Measurements from ENCODE around the gene ZBTB48. TPM values are rescaled to one million over a fixed set of nuclear protein-coding genes. Genes with fewer than 3 reads are reported as not detected.

ZBTB48 gene
- polyA plus RNA-seq, 1 experiment: 7.5 TPM

DNA sequence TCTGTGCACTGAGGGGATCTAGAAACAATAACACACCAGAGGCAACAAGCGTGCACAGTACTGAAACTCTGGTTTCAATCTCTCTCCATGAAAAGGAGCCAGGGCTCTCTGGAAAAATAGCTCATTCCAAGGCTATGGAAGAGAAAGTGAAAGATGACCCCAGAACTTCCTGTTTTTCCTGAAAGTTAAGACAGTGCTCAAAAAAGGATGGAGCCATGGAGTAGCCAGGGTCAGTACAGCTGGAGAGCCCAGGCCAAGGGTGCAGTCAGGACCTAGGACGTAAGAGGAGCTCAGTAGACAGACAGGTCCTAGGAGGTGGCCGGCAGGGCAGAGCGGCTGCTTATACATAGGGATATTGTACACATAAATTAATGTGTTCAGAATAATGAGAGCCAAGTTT, 44.6 kb upstream of the ZBTB48 start:
- POLR2A ChIA-PET: no interaction called here
- CTCF ChIA-PET: interaction anchor here (0.7 to 5.3 kb wide), 4 partner anchors 11 to 49 kb away, joined by 3 to 29 read pairs (median 6); partner anchors contain the start of genes NOL9 and TAS1R1

DNA sequence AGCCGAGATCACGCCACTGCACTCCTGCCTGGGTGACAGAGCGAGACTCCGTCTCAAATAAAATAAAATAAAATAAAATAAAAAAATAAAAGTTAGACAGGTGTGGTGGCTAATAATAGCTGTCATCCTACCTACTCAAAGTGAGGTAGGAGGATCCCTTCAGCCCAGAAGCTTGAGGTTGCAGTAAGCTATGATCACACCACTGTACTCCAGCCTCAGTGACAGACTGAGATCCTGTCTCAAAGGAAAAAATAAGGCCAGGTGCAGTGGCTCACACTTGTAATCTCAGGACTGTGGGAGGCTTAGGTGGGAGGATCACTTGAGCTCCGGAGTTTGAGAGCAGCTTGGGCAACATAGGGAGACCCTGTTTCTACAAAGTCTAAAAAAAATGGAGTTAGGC, 43.5 kb upstream of the ZBTB48 start:
- DNase-seq (ENCODE audit: low read depth, low spot score): no peak
- CTCF ChIA-PET: interaction anchor here (0.8 to 5.3 kb wide), 2 partner anchors 13 to 18 kb away, joined by 4 to 29 read pairs; partner anchors contain the start of genes NOL9 and TAS1R1
- no peak overlapping the region for H3K27ac ChIP-seq (ENCODE audit: low read depth, low read length)
- POLR2A ChIA-PET: no interaction called here
- no peaks in the 10 kb centered on the region for H3K9me3 ChIP-seq (ENCODE audit: control insufficient read depth, insufficient read depth, low read length)
- no peak overlapping the region for H3K4me3 ChIP-seq (ENCODE audit: low read depth, low read length)
- TF ChIP-seq, protein P1, sequence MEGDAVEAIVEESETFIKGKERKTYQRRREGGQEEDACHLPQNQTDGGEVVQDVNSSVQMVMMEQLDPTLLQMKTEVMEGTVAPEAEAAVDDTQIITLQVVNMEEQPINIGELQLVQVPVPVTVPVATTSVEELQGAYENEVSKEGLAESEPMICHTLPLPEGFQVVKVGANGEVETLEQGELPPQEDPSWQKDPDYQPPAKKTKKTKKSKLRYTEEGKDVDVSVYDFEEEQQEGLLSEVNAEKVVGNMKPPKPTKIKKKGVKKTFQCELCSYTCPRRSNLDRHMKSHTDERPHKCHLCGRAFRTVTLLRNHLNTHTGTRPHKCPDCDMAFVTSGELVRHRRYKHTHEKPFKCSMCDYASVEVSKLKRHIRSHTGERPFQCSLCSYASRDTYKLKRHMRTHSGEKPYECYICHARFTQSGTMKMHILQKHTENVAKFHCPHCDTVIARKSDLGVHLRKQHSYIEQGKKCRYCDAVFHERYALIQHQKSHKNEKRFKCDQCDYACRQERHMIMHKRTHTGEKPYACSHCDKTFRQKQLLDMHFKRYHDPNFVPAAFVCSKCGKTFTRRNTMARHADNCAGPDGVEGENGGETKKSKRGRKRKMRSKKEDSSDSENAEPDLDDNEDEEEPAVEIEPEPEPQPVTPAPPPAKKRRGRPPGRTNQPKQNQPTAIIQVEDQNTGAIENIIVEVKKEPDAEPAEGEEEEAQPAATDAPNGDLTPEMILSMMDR (IDR thresholded peaks at IDR 0.05; ENCODE audit: low read depth, low read length): no peak
- H3K27me3 ChIP-seq (ENCODE audit: control insufficient read depth, insufficient read depth, low read length): no peaks in the 10 kb centered on the region

More for the DNA sequence above, 44.6 kb upstream of the ZBTB48 start:
- H3K27ac ChIP-seq (ENCODE audit: low read depth, low read length): no peak overlapping the region
- no peak for DNase-seq (ENCODE audit: low read depth, low spot score)
- no peaks in the 10 kb centered on the region for H3K27me3 ChIP-seq (ENCODE audit: control insufficient read depth, insufficient read depth, low read length)
- no peak overlapping the region for H3K4me3 ChIP-seq (ENCODE audit: low read depth, low read length)
- no peaks in the 10 kb centered on the region; the same call in 1 of the 2 replicates for H3K9me3 ChIP-seq (ENCODE audit: control insufficient read depth, insufficient read depth, low read length)
- TF ChIP-seq, protein P1 (IDR thresholded peaks at IDR 0.05; ENCODE audit: low read depth, low read length): no peak

DNA sequence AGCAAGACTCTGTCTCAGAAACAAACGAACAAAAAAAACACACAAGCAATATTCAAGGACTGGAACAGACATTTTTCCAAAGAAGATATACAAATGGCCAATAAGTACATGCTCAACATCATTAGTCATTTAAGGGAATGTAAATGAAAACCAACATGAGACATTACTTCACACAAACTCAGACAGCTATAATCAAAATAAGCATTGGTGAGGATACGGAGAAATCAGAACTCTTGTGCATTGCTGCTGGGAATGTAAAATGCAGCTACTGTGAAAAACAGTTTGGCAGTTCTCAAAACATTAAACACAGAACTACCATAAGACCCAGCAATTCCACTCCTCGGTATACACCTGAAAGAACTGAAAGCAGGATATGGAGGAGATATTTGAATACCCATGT, 40.8 kb upstream of the ZBTB48 start:
- H3K4me3 ChIP-seq (ENCODE audit: low read depth, low read length): no peak overlapping the region
- no peaks in the 10 kb centered on the region for H3K27me3 ChIP-seq (ENCODE audit: control insufficient read depth, insufficient read depth, low read length)
- no peak for DNase-seq (ENCODE audit: low read depth, low spot score)
- TF ChIP-seq, protein P1 (IDR thresholded peaks at IDR 0.05; ENCODE audit: low read depth, low read length): no peak
- no peak overlapping the region for H3K27ac ChIP-seq (ENCODE audit: low read depth, low read length)
- CTCF ChIA-PET: interaction anchor here (1.5 to 5.3 kb wide), 2 partner anchors 15 to 16 kb away, joined by 5 to 29 read pairs; partner anchors contain the start of genes NOL9 and TAS1R1
- POLR2A ChIA-PET: interaction anchor here (0.7 to 1.0 kb wide), 3 partner anchors 14 to 49 kb away, joined by 3 to 4 read pairs (median 3); partner anchors contain the start of gene NOL9
- no peaks in the 10 kb centered on the region for H3K9me3 ChIP-seq (ENCODE audit: control insufficient read depth, insufficient read depth, low read length)

DNA sequence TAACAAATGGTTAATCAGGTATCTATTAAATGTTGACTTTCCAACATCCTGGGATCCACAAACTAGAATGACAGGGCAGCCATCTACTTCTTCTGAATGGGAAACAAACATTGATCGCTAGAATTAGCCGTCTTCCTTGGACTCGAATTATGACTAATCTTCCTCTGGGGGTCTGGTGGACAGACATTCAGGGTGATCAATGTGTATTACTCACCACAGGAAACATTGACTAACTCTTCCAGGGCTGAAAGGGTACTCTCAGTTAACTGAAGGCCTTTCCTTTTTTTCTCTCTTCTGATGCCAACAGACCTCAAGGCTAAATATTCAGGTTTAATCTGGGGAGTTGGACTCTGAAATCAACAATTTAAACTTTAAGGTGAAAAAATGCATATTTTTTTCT, 35.0 kb upstream of the ZBTB48 start:
- CTCF ChIA-PET: interaction anchor here (0.6 to 1.5 kb wide), 2 partner anchors 10 to 22 kb away, joined by 4 read pairs; partner anchors contain the start of genes NOL9 and TAS1R1
- POLR2A ChIA-PET: no interaction called here
- TF ChIP-seq, protein P1 (IDR thresholded peaks at IDR 0.05; ENCODE audit: low read depth, low read length): no peak

DNA sequence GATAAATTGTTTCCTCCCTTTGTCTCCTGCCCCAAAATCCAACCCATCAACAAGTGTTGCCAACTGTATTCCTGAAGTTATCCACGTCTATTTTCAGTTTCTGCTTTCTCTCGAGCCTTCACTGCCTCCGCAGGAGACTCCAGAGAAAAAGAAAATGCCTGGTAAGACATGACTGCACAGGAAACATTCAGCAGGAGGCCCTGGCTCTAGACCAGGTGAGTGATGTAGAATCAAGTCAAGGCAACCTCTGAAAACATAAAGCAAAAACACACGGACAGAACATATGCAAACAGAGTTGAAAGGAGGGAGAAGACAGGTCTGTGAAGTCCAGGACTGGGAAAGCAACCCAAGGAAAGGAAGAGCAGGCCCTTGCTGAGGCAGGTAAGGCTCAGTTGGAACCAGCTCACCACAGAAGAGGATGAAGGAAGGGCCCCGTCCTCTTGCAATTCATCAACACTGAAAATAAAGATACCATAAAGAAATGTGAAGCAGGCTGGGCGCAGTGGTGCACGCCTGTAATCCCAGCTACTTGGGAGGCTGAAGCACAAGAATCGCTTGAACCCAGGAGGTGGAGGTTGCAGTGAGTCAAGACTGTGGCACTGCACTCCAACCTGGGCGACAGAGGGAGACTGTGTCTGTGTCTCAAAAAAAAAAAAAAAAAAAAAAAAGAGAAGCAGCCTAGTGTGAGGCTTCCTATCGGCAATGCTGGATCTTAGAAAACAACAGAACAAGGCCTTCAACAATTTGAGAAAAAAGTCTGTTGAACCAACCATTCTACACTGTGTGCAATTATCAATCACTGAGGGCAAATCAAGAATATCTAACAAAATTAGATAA, 34.3 kb upstream of the ZBTB48 start:
- TF ChIP-seq, protein P1 (IDR thresholded peaks at IDR 0.05; ENCODE audit: low read depth, low read length): no peak
- DNase-seq (ENCODE audit: low read depth, low spot score): no peak
- ChIA-PET CTCF (interaction anchor here (0.6 to 1.5 kb wide), 2 partner anchors 9 to 23 kb away, joined by 4 read pairs; partner anchors contain the start of genes NOL9 and TAS1R1), POLR2A (no interaction called here)
- H3K4me3 ChIP-seq (ENCODE audit: low read depth, low read length): no peak overlapping the region
- H3K27ac ChIP-seq (ENCODE audit: low read depth, low read length): peak overlapping the region; percentile 11
- H3K9me3 ChIP-seq (ENCODE audit: control insufficient read depth, insufficient read depth, low read length): no peaks in the 10 kb centered on the region
- no peaks in the 10 kb centered on the region for H3K27me3 ChIP-seq (ENCODE audit: control insufficient read depth, insufficient read depth, low read length)

More for the DNA sequence above, 35.0 kb upstream of the ZBTB48 start:
- Histone ChIP-seq H3K27me3 (ENCODE audit: control insufficient read depth, insufficient read depth, low read length) (no peaks in the 10 kb centered on the region), H3K4me3 (ENCODE audit: low read depth, low read length) (no peak overlapping the region), H3K27ac (ENCODE audit: low read depth, low read length) (no peak overlapping the region), H3K9me3 (ENCODE audit: control insufficient read depth, insufficient read depth, low read length) (no peaks in the 10 kb centered on the region)
- no peak for DNase-seq (ENCODE audit: low read depth, low spot score)

All from AG04450 (cell line).